ES-I3 (cell line): Measurements from ENCODE around the gene SYAP1.
A peak's percentile ranks its signal among the peaks of the same experiment; 100 is the strongest.
"Not testable (repeated sequence)": the region's sequence is repeated elsewhere in the genome, so short reads cannot be mapped to it uniquely, and the experiment has no call there.

ENCODE experiments used
- H3K36me3 ChIP-seq: 2 replicates; pipeline ENCODE4 v1.6.1; 2013; ENCODE audit warnings: mild to moderate bottlenecking, low read length, control low read depth, moderate library complexity; ENCODE audit not compliant: insufficient read depth
- H3K4me1 ChIP-seq: 2 replicates; pipeline ENCODE4 v1.6.1; 2013; ENCODE audit warnings: mild to moderate bottlenecking, control low read depth, low read length; ENCODE audit not compliant: insufficient read depth
- H3K9ac ChIP-seq: 2 replicates; pipeline ENCODE4 v1.6.1; 2013; ENCODE audit warnings: low read depth, mild to moderate bottlenecking, low read length, moderate library complexity
- H3K9me3 ChIP-seq: 2 replicates; pipeline ENCODE4 v1.6.1; 2013; ENCODE audit warnings: mild to moderate bottlenecking, low read length, moderate library complexity; ENCODE audit not compliant: control insufficient read depth, insufficient read depth

Gene SYAP1

GRCh38 chrX:16711893-16712547, 7.4 kb upstream of the SYAP1 start:
- Histone ChIP-seq H3K4me1 (no peaks in the 10 kb centered on the region), H3K9ac (peak overlapping the region; percentile 66), H3K36me3 (peaks cover 2% of the 10 kb centered on the region; the same call in 1 of the 2 replicates), H3K9me3 (no peaks in the 10 kb centered on the region)

GRCh38 chrX:16712548-16713155, 6.8 kb upstream of the SYAP1 start, which contains the start of gene CTPS2:
CTPS2 (minus strand) TSS chrX:16712669; CDS start chrX:16702902, 9,767 bp downstream.
- no peaks in the 10 kb centered on the region for H3K9me3 ChIP-seq
- H3K36me3 ChIP-seq: peaks cover 2% of the 10 kb centered on the region; the same call in 1 of the 2 replicates
- H3K9ac ChIP-seq: peak within 1 kb of the TSS; percentile 66
- H3K4me1 ChIP-seq: no peaks in the 10 kb centered on the region

GRCh38 chrX:16714504-16714903, 4.9 kb upstream of the SYAP1 start:
- no peaks in the 10 kb centered on the region for H3K36me3 ChIP-seq
- no peaks in the 10 kb centered on the region for H3K4me1 ChIP-seq
- H3K9me3 ChIP-seq: no peaks in the 10 kb centered on the region
- no peak overlapping the region for H3K9ac ChIP-seq

- H3K9me3 ChIP-seq, H3K9ac ChIP-seq, H3K36me3 ChIP-seq, H3K4me1 ChIP-seq: not testable (repeated sequence)
These were observed 3.8 kb upstream of the SYAP1 start for GRCh38 chrX:16715638-16716037.

GRCh38 chrX:16716451-16716850, 3.0 kb upstream of the SYAP1 start:
- H3K9me3 ChIP-seq, H3K36me3 ChIP-seq, H3K9ac ChIP-seq: not testable (repeated sequence)

GRCh38 chrX:16718824-16719333, 533 bp upstream of the SYAP1 start:
- no peaks in the 10 kb centered on the region for H3K9me3 ChIP-seq
- peak overlapping the region; percentile 67 for H3K9ac ChIP-seq
- no peaks in the 10 kb centered on the region for H3K36me3 ChIP-seq
- H3K4me1 ChIP-seq: no peaks in the 10 kb centered on the region

More at GRCh38 chrX:16716451-16716850, 3.0 kb upstream of the SYAP1 start:
- H3K4me1 ChIP-seq: not testable (repeated sequence)

GRCh38 chrX:16722481-16722880, 3.1 kb downstream of the SYAP1 start:
- Histone ChIP-seq H3K36me3 (no peaks in the 10 kb centered on the region), H3K9ac (no peak overlapping the region), H3K4me1 (no peaks in the 10 kb centered on the region)

GRCh38 chrX:16725072-16725471, 5.7 kb downstream of the SYAP1 start:
- H3K4me1 ChIP-seq: no peaks in the 10 kb centered on the region
- no peak overlapping the region for H3K9ac ChIP-seq
- H3K36me3 ChIP-seq: peaks cover 5% of the 10 kb centered on the region; the same call in 1 of the 2 replicates
- H3K9me3 ChIP-seq: peaks cover 11% of the 10 kb centered on the region

More at GRCh38 chrX:16722481-16722880, 3.1 kb downstream of the SYAP1 start:
- H3K9me3 ChIP-seq: peaks cover under 1% of the 10 kb centered on the region

- H3K9me3 ChIP-seq: peaks cover 13% of the 10 kb centered on the region
- not testable (repeated sequence) for H3K36me3 ChIP-seq, H3K9ac ChIP-seq, H3K4me1 ChIP-seq
These were observed 7.1 kb downstream of the SYAP1 start for GRCh38 chrX:16726347-16726988.

- Histone ChIP-seq H3K9me3 (peaks cover 13% of the 10 kb centered on the region), H3K4me1 (no peaks in the 10 kb centered on the region), H3K36me3 (peaks cover 9% of the 10 kb centered on the region; the same call in 1 of the 2 replicates), H3K9ac (no peak overlapping the region)
These were observed 8.2 kb downstream of the SYAP1 start for GRCh38 chrX:16727637-16728036.

GRCh38 chrX:16730450-16730849, 11.0 kb downstream of the SYAP1 start:
- Histone ChIP-seq H3K9ac (no peak overlapping the region), H3K9me3 (peaks cover 13% of the 10 kb centered on the region), H3K36me3 (peaks cover 9% of the 10 kb centered on the region; the same call in 1 of the 2 replicates), H3K4me1 (no peaks in the 10 kb centered on the region)

GRCh38 chrX:16733013-16733412, 13.6 kb downstream of the SYAP1 start:
- H3K4me1 ChIP-seq: no peaks in the 10 kb centered on the region
- peaks cover 22% of the 10 kb centered on the region for H3K36me3 ChIP-seq
- no peak overlapping the region for H3K9ac ChIP-seq
- peaks cover 7% of the 10 kb centered on the region; the same call in 1 of the 2 replicates for H3K9me3 ChIP-seq

- H3K9me3 ChIP-seq: no peaks in the 10 kb centered on the region
- no peak overlapping the region for H3K9ac ChIP-seq
- no peaks in the 10 kb centered on the region for H3K4me1 ChIP-seq
- peaks cover 19% of the 10 kb centered on the region for H3K36me3 ChIP-seq
These were observed 17.6 kb downstream of the SYAP1 start for GRCh38 chrX:16737024-16737423.

- no peak overlapping the region for H3K9ac ChIP-seq
- H3K4me1 ChIP-seq: no peaks in the 10 kb centered on the region
- no peaks in the 10 kb centered on the region for H3K9me3 ChIP-seq
- H3K36me3 ChIP-seq: peaks cover 35% of the 10 kb centered on the region
These were observed 20.2 kb downstream of the SYAP1 start for GRCh38 chrX:16739574-16739973.
